Astrocyte of the cerebellum (primary cell): ENCODE results near the gene IFNB1.

Source experiments
- DNase-seq: peaks from one replicate; pipeline ENCODE4 v3.0.0-alpha.2; 2011; ENCODE audit warnings: low read depth
- H3K4me3 ChIP-seq: 2 replicates; pipeline ENCODE4 v1.5.1; 2011; ENCODE audit warnings: mild to moderate bottlenecking, low read depth, low read length, moderate library complexity
- CTCF ChIP-seq: IDR thresholded peaks from 2 replicates; pipeline ENCODE4 v1.5.1; 2012; ENCODE audit warnings: low read length, low read depth, moderate library complexity, mild to moderate bottlenecking; ENCODE audit errors: missing control alignments
- in situ Hi-C: cut with HindIII; loops from 2 replicates; pipeline ENCODE4 v1.10.0; 2017; ENCODE audit warnings: low sequenced_read_pairs

The IFNB1 gene

GRCh38 chr9:21030389-21031035 lies 47.2 kb downstream of the IFNB1 start:
- no peak for TF ChIP-seq CTCF
- in situ Hi-C loops: no loop called here
- H3K4me3 ChIP-seq: peak overlapping the region; percentile 41
- DNase-seq: peak; percentile 41

GRCh38 chr9:21029661-21030060 lies 48.1 kb downstream of the IFNB1 start:
- no peak for DNase-seq
- TF ChIP-seq CTCF: no peak
- H3K4me3 ChIP-seq: no peak overlapping the region
- in situ Hi-C loops: no loop called here

GRCh38 chr9:21028466-21028865 lies 49.3 kb downstream of the IFNB1 start:
- in situ Hi-C loops: no loop called here
- no peak for DNase-seq
- no peak overlapping the region for H3K4me3 ChIP-seq
- TF ChIP-seq CTCF: no peak

- H3K4me3 ChIP-seq: no peak overlapping the region
- TF ChIP-seq CTCF: no peak
- DNase-seq: no peak
- in situ Hi-C loops: no loop called here
Measured at GRCh38 chr9:21027295-21027694, 50.4 kb downstream of the IFNB1 start.
